Muscle of arm (tissue), 14 donors: ENCODE data around the gene GSG1L. TPM values are rescaled to one million over a fixed set of nuclear protein-coding genes. Genes with fewer than 3 reads are reported as not detected.

Experiments
- DNase-seq: peaks from one replicate; pipeline ENCODE4 v3.0.0-alpha.2; 2013
- long read RNA-seq, 11 donors: transcript quantifications; one replicate each; lab custom pipeline, GENCODE V29; 2026
- polyA plus RNA-seq, 12 donors: library from polyadenylated mRNA; unstranded; fragments of 120-200 nt; gene quantifications; one replicate each; pipeline ENCODE4 v1.2.1, GENCODE V29; 2013; ENCODE audit not compliant: insufficient read length in 12 of 12

The GSG1L gene
- 1 to 10 TPM in 10 of 12 donors, not detected in 2; 1.6 to 2.9 (median 2.0) TPM for polyA plus RNA-seq
- long read RNA-seq, donor 1: 0 reads
- long read RNA-seq, donor 2: 0 reads
- long read RNA-seq, donor 3: 0 reads
- long read RNA-seq, donor 4: 0 reads
- long read RNA-seq, donor 5: 0 reads
- long read RNA-seq, donor 6, full-length matches to known transcripts: 1 of 1 reads
- long read RNA-seq, donor 6, partial matches to known transcripts: 0 of 1 reads
- long read RNA-seq, donor 6, other reads (novel, unspliced or antisense): 0 of 1 reads
- long read RNA-seq, donor 7: 0 reads
- long read RNA-seq, donor 8: 0 reads
- long read RNA-seq, donor 9: 0 reads
- long read RNA-seq, donor 10, full-length matches to known transcripts: 1 of 1 reads
- long read RNA-seq, donor 10, partial matches to known transcripts: 0 of 1 reads
- long read RNA-seq, donor 10, other reads (novel, unspliced or antisense): 0 of 1 reads
- long read RNA-seq, donor 11: 0 reads

DNA sequence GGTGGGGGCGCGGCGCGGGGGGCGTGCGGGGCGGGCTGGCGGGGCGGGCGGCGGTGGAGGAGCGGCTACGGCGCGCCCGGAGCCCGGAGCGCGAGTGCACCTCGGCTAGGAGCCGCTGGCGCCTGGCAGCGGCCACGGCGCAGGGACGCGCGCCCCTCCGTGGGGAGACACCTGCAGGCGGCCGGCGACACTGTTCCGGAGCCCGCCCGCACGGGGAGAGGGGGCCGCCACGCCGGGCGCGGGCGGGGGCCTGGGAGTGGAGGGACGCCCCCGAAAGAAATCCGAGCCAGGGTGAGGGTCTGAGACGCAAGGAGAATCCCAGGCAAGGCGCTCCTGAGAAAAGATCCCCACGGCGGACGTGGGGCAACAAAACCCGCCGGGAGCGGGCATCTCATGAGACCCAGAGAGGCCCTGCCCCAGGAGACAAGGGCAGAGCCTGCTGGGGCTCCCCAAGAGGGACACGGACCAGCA lies at the start of gene GSG1L:
Gene GSG1L, minus strand, starts transcription at position 124 of the 471 bp plus-strand sequence. CDS start 290 bp downstream, outside the sequence.
- DNase-seq: no peak

DNA sequence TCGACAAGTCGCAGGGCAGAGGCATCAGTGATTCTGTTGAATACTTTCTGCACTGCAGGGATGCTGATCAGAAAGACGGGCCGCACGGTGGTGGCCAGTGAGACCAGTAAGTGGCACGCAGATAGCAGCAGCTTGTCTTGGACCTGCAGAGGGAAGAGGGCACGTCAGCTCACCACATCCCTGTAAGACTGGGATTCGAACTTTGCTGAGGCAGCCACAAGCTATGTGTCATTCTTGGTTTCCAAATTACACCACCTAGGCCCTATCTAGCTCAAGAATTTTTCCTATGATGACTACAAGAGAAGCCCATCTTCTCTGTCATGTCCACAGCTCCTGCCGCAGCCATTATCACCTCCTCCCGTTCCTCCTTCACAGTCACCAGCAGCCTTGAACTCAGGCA lies 49.4 kb upstream of the GSG1L start:
- no peak for DNase-seq

DNA sequence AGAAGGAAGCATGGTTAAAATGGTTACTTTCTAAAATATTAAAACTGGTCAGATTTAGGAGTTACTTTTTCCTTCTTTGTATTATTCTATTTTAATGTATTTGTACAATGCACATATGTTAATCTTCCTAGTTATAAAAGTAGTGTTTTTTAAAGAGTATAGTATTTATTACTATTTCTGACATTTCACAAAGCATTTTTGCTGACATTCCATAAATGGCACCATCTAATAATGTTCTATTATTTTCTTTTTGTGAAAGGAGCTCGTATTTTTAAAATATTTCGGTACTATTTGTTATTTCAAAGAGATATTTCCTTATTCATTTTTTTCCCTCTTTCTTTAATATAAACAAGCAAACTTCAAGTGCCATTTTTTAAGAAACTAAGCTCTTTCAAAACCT lies 47.5 kb upstream of the GSG1L start:
- DNase-seq: no peak

DNA sequence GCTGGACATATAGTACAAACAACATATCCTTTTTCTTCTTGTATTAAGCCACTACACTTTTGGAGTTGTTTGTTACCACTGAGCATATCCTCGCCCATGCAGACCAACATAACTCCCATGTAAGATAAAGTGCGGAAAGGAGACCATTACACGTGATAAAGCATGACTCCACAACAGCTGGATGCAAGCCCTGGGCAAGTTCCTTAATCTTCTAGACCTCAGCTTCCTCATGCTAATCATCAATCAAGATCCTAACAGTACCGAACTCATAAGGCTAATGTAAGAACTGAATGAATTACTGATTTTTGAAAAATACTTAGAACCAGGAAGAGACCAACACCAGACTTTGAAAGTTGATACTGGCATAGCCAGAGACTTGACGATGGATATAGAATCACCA lies 47.0 kb upstream of the GSG1L start:
- no peak for DNase-seq

DNA sequence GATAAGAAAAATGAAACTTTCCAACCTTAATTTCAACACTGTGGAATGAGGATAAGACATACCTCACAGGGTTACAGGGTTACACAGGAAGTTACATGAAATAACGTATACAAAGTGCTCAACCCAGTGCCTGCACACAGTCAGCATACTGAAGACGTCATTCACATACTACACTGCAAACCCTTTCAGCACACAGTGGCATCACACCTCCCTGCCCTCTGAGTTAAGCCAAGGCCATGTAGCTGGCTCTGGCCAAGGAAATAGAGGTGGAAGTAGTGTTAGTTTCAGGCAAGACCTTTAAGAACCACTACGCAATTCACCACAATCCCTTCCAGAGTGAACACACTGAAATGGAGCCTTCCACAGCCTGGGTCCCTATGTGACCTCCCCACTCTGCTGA lies 46.6 kb upstream of the GSG1L start:
- DNase-seq: no peak

DNA sequence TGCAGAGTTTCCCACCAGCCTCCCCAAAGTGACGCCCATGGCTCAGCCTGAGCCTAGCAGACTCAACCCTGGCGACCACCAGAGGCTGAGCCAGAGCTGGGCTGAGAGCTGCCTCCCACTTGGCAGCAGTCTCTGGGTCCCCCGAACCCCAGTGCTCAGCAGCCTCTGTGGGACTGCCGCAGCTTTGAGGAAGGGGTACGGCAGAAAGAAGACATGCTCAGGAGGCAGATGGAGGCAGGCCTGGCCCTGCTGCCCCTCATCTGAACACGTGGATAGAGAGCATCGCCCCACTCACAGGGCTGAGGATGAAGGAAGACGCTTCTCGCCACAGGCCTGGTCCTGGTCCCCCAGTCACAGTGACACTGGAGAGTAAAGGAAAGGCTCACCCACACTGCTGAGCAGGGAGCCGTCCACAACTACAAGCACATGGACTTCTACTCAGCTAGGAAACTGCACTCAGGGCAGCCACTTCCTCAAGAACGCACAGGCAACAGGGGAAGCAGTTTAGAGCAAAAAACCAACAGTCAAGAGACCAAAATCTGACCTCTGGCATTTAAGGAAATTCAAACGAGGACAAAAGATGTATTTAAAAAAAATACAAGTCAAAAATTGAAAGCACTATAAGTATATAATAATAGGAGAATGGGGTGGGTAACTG lies 45.2 kb upstream of the GSG1L start:
- no peak for DNase-seq

DNA sequence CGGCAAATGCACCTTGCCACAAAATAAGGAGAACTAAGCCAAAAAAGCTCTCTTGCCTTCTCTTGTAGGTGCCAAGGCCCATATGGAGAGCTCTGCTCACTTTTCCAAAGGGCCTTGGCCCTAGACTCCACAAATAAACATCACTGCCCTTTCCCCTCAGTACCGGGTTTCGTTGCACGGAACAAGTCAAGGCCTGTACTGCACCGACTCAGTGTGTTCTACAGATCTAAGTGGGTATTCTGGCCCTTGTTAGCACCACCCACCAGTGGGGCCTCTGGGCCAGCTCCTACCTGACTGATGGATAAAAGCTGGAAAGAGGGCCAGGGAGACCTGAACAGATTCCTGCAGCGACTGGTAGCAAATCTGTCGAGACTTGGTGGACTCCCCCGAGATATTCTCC lies 43.7 kb upstream of the GSG1L start:
- DNase-seq: no peak

DNA sequence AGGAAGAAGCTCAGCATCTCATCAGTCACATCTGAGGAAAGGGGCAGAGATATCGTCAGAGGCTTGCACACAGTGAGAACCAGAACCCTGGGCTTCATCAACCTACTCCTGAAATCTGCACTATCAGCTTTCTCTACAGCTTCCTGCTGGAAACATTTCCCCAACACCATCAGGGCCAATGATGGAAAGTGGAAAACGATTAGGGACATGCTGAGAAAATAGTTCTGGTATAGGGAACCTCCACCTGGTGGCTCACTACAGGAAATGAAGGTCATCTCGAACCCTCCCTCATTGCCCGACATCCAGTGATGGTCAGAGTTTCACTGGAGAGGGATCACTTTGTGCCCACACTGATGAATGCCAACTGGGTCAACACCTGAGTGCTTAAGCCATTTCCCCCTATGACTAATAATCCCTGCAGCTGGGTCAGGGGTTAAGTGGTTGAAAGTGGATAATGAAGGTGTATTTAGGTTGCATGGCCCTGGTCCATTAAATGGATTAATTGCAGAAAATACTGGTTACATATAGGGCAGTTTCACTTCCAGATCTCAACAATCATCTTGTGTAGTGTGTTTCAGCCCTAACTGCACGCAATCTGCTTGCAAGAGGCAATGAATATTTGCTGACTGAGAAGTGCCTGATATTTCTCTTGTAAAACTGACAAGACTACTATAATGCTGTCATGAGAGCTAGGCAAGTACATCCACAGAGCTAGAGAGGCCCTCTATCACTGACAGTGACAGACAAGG lies 43.1 kb upstream of the GSG1L start:
- no peak for DNase-seq

DNA sequence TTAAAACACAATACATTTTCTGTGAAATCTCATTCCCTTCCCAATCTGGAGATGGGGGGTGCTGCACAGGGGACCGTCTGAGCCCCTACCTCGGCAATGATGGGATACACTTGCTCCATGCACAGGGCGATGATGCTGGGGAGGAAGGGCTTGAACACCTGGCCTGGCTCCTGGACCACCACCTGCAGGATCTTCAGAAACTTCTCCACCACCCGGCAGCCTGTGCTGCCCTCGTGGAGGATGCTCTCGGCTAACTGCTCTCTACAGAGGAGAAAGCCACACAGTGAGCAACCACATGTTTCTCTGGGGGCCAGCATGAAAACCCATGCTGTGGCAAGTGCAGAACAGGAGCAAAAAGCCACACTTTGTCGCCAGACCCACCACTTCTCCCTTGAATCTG lies 42.4 kb upstream of the GSG1L start:
- DNase-seq: no peak

DNA sequence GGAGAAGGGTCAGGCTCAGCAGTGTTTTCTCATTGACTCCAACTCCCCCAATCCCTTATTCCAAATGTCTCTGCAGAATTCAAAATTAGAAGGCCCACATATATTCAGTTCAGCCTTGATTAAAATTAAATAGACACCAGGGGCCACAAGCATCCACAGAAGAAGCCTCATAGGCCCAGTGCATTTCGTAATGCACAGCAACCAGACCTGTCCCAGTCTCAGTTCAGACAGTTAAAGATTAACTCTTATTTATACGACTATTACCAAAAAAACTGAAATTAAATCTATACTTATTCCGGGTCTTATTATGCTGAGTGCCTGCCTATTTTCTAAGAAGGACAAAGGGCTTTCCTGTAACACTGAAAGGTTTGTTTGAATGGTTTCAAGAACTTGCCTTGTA lies 41.8 kb upstream of the GSG1L start:
- DNase-seq: no peak

DNA sequence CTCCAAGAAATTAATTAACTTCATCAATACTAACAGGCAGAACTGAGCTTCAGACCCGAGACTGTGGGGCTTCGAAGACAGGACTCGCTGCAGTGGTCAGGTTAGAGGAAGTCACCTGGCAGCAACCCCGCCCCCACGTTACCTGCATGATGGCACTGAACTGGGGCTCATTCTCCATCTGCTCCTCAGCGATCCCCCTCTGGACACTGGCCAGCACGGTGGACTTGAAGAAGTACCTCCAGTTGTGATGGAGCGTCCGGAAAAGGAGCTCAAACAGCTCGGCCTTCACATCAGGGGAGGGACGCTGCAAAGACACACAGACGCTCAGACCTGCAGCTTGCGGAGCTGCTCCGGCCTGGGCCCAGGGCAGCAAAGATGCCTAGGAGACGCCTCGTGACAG lies 40.9 kb upstream of the GSG1L start:
- no peak for DNase-seq

DNA sequence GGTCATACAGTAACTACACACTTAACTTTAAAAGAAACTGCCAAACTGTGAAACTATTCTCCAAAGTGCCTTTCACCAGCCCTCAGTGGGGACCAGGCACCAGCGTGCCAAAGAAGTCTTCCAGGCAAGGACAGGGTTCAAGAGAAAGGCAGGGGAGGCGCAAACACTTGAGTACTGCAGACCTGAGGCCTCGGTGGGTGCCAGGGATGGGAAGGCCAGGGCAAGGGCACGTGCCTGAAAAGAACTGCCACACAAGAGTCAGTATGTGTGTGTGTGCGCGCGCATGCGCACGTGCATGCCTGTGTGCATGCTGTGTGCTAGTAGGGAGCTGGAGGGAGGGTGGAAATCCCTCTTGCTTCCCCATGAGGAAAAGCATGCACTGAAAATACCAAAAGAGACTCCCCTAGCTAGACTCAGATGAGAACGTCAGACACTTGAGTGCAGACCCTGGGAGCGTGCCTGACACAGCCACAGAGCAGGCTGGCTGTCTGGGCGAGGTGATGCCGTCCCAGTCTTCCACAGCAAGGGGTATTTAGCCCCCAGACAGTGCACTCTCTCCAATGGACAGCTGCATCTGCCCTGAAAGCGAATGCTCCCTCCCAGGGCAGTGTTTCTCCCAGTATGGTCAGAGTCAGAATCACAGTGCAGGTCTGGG lies 40.1 kb upstream of the GSG1L start:
- DNase-seq: no peak

DNA sequence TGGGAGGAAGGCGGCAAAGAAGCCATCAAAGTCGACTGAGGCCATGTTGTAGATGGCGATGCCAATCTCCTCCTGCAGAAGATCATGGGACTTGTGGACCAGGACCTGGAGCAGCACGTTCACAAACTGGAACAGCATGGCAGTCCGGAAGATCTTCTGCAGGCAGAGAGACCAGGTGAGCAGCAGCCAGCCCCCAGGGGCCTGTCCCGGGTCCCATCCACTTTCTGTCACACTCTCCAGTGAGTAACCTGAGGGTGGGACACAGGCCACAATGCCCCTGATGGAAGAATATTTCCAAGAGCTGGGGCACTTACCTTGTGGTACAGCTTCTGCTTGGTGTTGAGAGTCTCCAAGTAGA lies 38.0 kb upstream of the GSG1L start:
- no peak for DNase-seq

DNA sequence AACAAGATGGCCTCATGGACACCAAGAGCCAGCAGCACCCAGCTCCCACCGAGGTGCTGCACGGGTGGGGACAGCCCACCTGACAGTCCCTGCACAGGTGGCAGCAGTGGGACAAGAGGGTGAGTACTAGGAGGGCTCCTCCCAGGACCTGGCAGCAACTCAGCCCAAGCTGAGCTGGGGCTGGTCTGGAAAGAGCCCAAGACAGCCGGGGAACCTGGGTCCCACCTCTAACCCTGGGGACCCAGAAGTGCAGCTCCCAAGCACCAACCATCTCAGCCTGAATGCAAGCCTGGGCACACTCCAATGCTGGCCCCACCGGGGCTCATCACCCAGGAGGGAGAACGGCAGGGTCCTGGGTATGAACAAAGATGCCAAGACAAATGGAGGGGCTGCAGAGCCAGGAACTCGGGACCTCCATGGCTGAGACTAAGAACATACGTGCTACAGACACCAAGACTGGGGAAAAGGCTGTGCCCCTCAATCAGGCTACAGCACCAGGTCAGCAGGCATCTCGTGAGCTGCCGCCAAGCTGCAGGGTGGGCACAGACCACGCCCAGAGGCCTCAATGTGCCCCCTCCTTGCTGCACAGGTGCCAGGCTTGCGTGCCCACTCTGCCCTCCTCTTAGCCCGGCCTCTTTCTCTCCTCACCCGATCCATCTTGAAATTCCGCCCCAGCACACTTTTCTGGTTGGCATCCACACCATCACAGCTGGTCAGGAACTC lies 37.5 kb upstream of the GSG1L start:
- no peak for DNase-seq

DNA sequence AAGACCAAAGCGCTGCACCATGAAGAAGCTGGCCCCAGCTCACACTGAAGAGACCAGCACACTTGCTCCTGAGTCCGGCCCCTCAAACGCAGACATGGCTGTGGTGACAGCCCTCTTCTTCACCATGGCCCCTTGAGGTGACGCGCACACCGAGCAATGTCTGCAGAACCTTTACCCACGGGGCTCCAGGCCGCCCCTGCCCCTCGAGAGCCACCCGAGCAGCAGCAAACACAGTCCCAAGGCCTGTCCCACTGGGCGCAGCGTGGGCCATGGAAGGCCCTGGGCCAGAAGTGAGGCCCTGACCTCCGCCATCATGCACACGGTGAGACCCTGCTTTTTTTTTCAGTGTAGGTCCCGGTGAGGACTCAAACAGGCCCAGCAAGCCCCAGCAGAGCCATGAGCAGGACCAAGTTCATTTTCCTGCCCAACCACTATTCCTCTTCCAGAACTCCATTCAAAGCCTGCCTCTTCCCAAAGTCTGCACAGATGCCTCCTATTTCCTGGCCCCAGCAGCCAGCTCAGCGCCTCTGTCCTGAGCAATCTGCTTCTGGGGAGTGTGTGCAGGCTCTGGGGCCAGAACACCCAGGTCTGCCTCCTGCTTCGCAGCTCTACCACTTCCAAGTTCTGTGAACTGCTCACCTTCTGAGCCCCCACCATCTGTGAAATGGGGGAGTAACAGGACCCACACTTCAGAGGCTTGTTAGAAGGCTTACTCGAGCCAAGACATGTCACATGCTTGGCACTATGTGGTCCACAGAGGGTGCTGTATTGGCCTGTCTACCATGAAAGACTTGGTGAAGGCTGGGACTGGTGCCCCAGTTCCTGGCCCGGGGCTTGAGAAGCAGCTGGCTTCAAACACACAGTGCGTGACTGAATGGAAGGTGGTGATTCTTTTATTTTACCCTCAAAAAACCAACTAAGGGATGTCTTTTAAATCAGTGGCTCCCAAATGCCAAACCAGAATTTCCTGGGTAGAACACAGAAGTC lies 35.7 kb upstream of the GSG1L start:
- DNase-seq: no peak

DNA sequence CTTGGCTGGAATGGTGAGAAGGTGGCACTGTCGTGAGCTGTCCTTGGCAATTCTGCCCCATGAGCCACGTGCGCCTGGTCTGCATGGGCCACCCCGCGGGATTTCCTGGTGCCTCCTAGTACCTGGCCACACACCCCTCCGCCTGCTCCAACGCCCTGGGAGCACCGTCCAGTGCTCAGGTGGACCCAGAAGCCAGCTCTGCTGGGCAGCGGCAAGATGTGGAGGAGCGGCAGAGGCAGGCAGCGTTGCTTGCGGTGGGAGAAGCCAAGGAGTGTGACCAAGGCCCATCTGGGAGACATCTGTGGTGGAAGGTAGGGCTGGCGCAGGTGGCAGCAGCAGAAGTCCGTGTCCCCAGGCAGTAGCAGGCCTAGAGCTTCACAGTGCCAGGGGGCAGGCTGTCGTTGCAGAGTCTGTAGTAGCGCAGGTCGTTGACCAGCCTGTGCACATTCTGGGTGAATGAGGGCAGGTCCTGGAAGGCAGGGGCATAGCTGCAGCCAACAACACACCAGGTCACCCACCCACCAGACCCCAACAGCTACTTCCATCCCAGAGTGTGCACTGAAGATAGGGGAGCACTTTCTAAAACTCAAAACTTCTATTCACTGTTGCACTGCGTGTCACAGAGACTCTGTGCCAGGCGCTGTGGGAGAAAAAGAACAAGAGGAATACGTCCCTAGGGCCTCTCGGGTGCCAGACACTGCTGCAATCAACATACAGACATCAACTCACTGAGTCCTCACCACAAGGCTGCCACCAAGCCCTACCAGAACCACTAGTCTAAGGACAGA lies 34.9 kb upstream of the GSG1L start:
- DNase-seq: no peak

DNA sequence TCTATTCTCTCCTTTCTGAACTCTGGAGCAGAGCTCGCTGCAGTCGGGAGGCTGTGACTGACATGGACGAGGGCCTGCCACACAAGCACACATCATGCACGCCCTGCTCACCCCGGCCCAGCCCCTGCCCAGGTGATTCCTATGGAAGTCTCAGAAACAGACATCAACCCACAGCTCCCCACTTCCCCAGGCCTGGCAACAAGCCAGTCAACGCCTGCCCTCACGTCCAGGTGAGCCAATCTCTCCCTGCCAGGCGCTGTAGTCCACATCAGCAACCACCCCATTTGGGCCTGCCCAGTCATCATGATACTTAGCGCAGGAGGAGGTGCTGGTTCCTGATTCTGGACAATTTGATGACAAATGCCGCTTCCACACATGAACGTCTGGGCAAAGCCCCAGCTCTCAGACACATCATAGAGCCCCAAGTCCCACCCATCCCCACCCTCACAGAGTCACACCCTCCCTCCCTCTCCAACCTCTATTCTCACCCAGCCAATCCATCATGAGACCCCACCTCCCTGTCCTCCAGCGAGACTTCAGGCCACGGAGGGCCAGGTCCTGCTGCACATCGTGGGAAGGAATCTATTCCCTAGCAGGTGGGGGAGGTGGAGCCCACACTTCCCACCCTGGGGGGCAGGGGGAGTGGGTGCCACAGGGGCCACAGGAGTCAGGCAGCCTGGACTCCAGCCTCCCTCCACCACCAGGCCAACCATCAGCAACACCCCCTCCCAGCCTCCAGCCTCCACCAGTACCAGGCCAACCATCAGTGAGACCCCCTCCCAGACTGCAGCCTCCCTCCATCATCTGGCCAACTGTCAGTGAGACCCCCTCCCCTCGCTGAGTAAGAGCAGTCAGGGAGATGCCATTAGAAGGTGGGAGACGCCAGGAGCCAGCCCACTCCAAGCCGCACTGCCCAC lies 33.7 kb upstream of the GSG1L start:
- no peak for DNase-seq

DNA sequence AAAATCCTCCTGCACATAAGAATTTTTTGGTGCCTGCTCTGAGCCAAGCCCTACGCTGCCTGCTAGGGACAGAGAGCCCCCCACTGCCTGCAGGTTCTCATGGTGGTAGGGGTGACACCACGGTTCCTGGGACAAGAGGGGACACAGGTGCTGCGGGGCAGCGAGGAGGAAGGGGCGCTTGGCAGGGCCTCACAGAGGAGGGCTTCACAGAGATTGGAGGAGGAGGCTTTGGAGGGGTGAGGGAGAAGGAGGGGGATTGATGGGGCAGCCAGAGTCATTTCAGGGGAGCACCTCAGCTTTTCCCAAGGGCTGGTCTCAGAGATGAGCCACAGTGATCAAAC lies 29.8 kb upstream of the GSG1L start:
- DNase-seq: no peak
